Fibroblast of pulmonary artery (primary cell): ENCODE results near the gene NEMP1.

Experiments
- DNase-seq: peaks from one replicate; pipeline ENCODE4 v3.0.0-alpha.2; 2010; ENCODE audit warnings: low read depth
- H3K4me3 ChIP-seq: replicated peaks from 2 replicates; pipeline ENCODE4 v1.5.1; 2011; ENCODE audit warnings: low read depth, mild to moderate bottlenecking, control low read depth, low read length, moderate library complexity
- CTCF ChIP-seq: IDR thresholded peaks from 2 replicates; pipeline ENCODE4 v1.5.1; 2011; ENCODE audit warnings: mild to moderate bottlenecking, control low read depth, low read length, inconsistent platforms; ENCODE audit errors: missing control alignments

Gene NEMP1

GRCh38 chr12:57099047-57099714, 20.6 kb upstream of the NEMP1 start:
- no peak for TF ChIP-seq CTCF
- no peak overlapping the region for H3K4me3 ChIP-seq

GRCh38 chr12:57098546-57098945, 20.0 kb upstream of the NEMP1 start:
- no peak overlapping the region for H3K4me3 ChIP-seq
- no peak for TF ChIP-seq CTCF
- no peak for DNase-seq

More at GRCh38 chr12:57099047-57099714, 20.6 kb upstream of the NEMP1 start:
- DNase-seq = no peak

- no peak for TF ChIP-seq CTCF
Observed at GRCh38 chr12:57097554-57097835, 18.9 kb upstream of the NEMP1 start.

GRCh38 chr12:57096748-57097553, 18.4 kb upstream of the NEMP1 start:
- no peak overlapping the region for H3K4me3 ChIP-seq
- no peak for TF ChIP-seq CTCF
- DNase-seq = no peak

More at GRCh38 chr12:57097554-57097835, 18.9 kb upstream of the NEMP1 start:
- DNase-seq = no peak
- H3K4me3 ChIP-seq = no peak overlapping the region

GRCh38 chr12:57096099-57096572, 17.5 kb upstream of the NEMP1 start:
- DNase-seq = no peak
- no peak overlapping the region for H3K4me3 ChIP-seq
- no peak for TF ChIP-seq CTCF

GRCh38 chr12:57095440-57095839, 16.8 kb upstream of the NEMP1 start:
- no peak for DNase-seq
- no peak overlapping the region for H3K4me3 ChIP-seq
- TF ChIP-seq CTCF = no peak
